ENCODE data around the gene SLC9A4.

The SLC9A4 gene

GRCh38 chr2:102473020-102473419 lies at the start of gene SLC9A4:
TSS of gene SLC9A4 (plus strand) at chr2:102473226. CDS start at chr2:102473760, 534 bp downstream.
- Histone ChIP-seq H3K4me3 (ENCODE audit: low read depth in 1 of 2, low read length in 2 of 2) (no peak within 1 kb of the TSS), H3K4me1 (ENCODE audit: control insufficient read depth in 1 of 2, insufficient read depth in 2 of 2, low read length in 2 of 2) (no peaks in the 10 kb centered on the region), H3K27me3 (ENCODE audit: low read depth, low read length) (no peaks in the 10 kb centered on the region), H3K36me3 (ENCODE audit: control insufficient read depth in 1 of 2, insufficient read depth in 2 of 2, low read length in 2 of 2) (no peaks in the 10 kb centered on the region), H3K27ac (ENCODE audit: low read length) (no peak within 1 kb of the TSS), H3K9me3 (ENCODE audit: control insufficient read depth in 1 of 2, low read length in 2 of 2) (peaks cover 4 to 11% of the 10 kb centered on the region in 2 donors)

GRCh38 chr2:102423368-102423767 lies 49.7 kb upstream of the SLC9A4 start:
- H3K27ac ChIP-seq (ENCODE audit: low read length) = no peak overlapping the region
- H3K4me3 ChIP-seq (ENCODE audit: low read depth in 1 of 2, low read length in 2 of 2) = no peak overlapping the region
- H3K27me3 ChIP-seq (ENCODE audit: low read depth, low read length) = no peaks in the 10 kb centered on the region
- H3K4me1 ChIP-seq (ENCODE audit: control insufficient read depth in 1 of 2, insufficient read depth in 2 of 2, low read length in 2 of 2) = no peaks in the 10 kb centered on the region
- H3K9me3 ChIP-seq (ENCODE audit: control insufficient read depth in 1 of 2, low read length in 2 of 2) = no peaks in the 10 kb centered on the region
- H3K36me3 ChIP-seq (ENCODE audit: control insufficient read depth in 1 of 2, insufficient read depth in 2 of 2, low read length in 2 of 2) = no peaks in the 10 kb centered on the region

GRCh38 chr2:102424754-102425153 lies 48.3 kb upstream of the SLC9A4 start:
- no peak overlapping the region for H3K4me3 ChIP-seq (ENCODE audit: low read depth in 1 of 2, low read length in 2 of 2)
- H3K36me3 ChIP-seq (ENCODE audit: control insufficient read depth in 1 of 2, insufficient read depth in 2 of 2, low read length in 2 of 2) = no peaks in the 10 kb centered on the region
- H3K27ac ChIP-seq (ENCODE audit: low read length) = no peak overlapping the region
- H3K27me3 ChIP-seq (ENCODE audit: low read depth, low read length) = no peaks in the 10 kb centered on the region
- no peaks in the 10 kb centered on the region for H3K4me1 ChIP-seq (ENCODE audit: control insufficient read depth in 1 of 2, insufficient read depth in 2 of 2, low read length in 2 of 2)
- no peaks in the 10 kb centered on the region for H3K9me3 ChIP-seq (ENCODE audit: control insufficient read depth in 1 of 2, low read length in 2 of 2)

- H3K4me3 ChIP-seq (ENCODE audit: low read depth in 1 of 2, low read length in 2 of 2) = no peak overlapping the region
- no peaks in the 10 kb centered on the region for H3K36me3 ChIP-seq (ENCODE audit: control insufficient read depth in 1 of 2, insufficient read depth in 2 of 2, low read length in 2 of 2)
Measured at GRCh38 chr2:102425441-102426132, 47.4 kb upstream of the SLC9A4 start.

GRCh38 chr2:102427249-102427648 lies 45.8 kb upstream of the SLC9A4 start:
- no peaks in the 10 kb centered on the region for H3K4me1 ChIP-seq (ENCODE audit: control insufficient read depth in 1 of 2, insufficient read depth in 2 of 2, low read length in 2 of 2)

More at GRCh38 chr2:102425441-102426132, 47.4 kb upstream of the SLC9A4 start:
- H3K27me3 ChIP-seq (ENCODE audit: low read depth, low read length) = no peaks in the 10 kb centered on the region
- H3K4me1 ChIP-seq (ENCODE audit: control insufficient read depth in 1 of 2, insufficient read depth in 2 of 2, low read length in 2 of 2) = no peaks in the 10 kb centered on the region
- H3K9me3 ChIP-seq (ENCODE audit: control insufficient read depth in 1 of 2, low read length in 2 of 2) = no peaks in the 10 kb centered on the region
- no peak overlapping the region for H3K27ac ChIP-seq (ENCODE audit: low read length)

GRCh38 chr2:102428573-102428972 lies 44.5 kb upstream of the SLC9A4 start:
- Histone ChIP-seq H3K9me3 (ENCODE audit: control insufficient read depth in 1 of 2, low read length in 2 of 2) (no peaks in the 10 kb centered on the region), H3K4me3 (ENCODE audit: low read depth in 1 of 2, low read length in 2 of 2) (no peak overlapping the region), H3K4me1 (ENCODE audit: control insufficient read depth in 1 of 2, insufficient read depth in 2 of 2, low read length in 2 of 2) (no peaks in the 10 kb centered on the region), H3K36me3 (ENCODE audit: control insufficient read depth in 1 of 2, insufficient read depth in 2 of 2, low read length in 2 of 2) (no peaks in the 10 kb centered on the region), H3K27ac (ENCODE audit: low read length) (no peak overlapping the region), H3K27me3 (ENCODE audit: low read depth, low read length) (no peaks in the 10 kb centered on the region)

More at GRCh38 chr2:102427249-102427648, 45.8 kb upstream of the SLC9A4 start:
- H3K4me3 ChIP-seq (ENCODE audit: low read depth in 1 of 2, low read length in 2 of 2) = no peak overlapping the region
- no peak overlapping the region for H3K27ac ChIP-seq (ENCODE audit: low read length)
- H3K36me3 ChIP-seq (ENCODE audit: control insufficient read depth in 1 of 2, insufficient read depth in 2 of 2, low read length in 2 of 2) = no peaks in the 10 kb centered on the region
- H3K9me3 ChIP-seq (ENCODE audit: control insufficient read depth in 1 of 2, low read length in 2 of 2) = no peaks in the 10 kb centered on the region
- no peaks in the 10 kb centered on the region for H3K27me3 ChIP-seq (ENCODE audit: low read depth, low read length)

GRCh38 chr2:102432386-102432785 lies 40.6 kb upstream of the SLC9A4 start:
- no peaks in the 10 kb centered on the region for H3K36me3 ChIP-seq (ENCODE audit: control insufficient read depth in 1 of 2, insufficient read depth in 2 of 2, low read length in 2 of 2)
- H3K9me3 ChIP-seq (ENCODE audit: control insufficient read depth in 1 of 2, low read length in 2 of 2) = no peaks in the 10 kb centered on the region

GRCh38 chr2:102433973-102434654 lies 38.9 kb upstream of the SLC9A4 start:
- H3K27me3 ChIP-seq (ENCODE audit: low read depth, low read length) = no peaks in the 10 kb centered on the region
- no peak overlapping the region for H3K4me3 ChIP-seq (ENCODE audit: low read depth in 1 of 2, low read length in 2 of 2)
- no peaks in the 10 kb centered on the region for H3K36me3 ChIP-seq (ENCODE audit: control insufficient read depth in 1 of 2, insufficient read depth in 2 of 2, low read length in 2 of 2)
- H3K27ac ChIP-seq (ENCODE audit: low read length) = no peak overlapping the region
- no peaks in the 10 kb centered on the region for H3K9me3 ChIP-seq (ENCODE audit: control insufficient read depth in 1 of 2, low read length in 2 of 2)
- no peaks in the 10 kb centered on the region for H3K4me1 ChIP-seq (ENCODE audit: control insufficient read depth in 1 of 2, insufficient read depth in 2 of 2, low read length in 2 of 2)

More at GRCh38 chr2:102432386-102432785, 40.6 kb upstream of the SLC9A4 start:
- Histone ChIP-seq H3K4me3 (ENCODE audit: low read depth in 1 of 2, low read length in 2 of 2) (no peak overlapping the region), H3K27ac (ENCODE audit: low read length) (no peak overlapping the region), H3K27me3 (ENCODE audit: low read depth, low read length) (no peaks in the 10 kb centered on the region), H3K4me1 (ENCODE audit: control insufficient read depth in 1 of 2, insufficient read depth in 2 of 2, low read length in 2 of 2) (no peaks in the 10 kb centered on the region)

- H3K36me3 ChIP-seq (ENCODE audit: control insufficient read depth in 1 of 2, insufficient read depth in 2 of 2, low read length in 2 of 2) = no peaks in the 10 kb centered on the region
Measured at GRCh38 chr2:102434655-102435381, 38.2 kb upstream of the SLC9A4 start.

GRCh38 chr2:102435741-102436140 lies 37.3 kb upstream of the SLC9A4 start:
- no peak overlapping the region for H3K27ac ChIP-seq (ENCODE audit: low read length)
- no peaks in the 10 kb centered on the region for H3K9me3 ChIP-seq (ENCODE audit: control insufficient read depth in 1 of 2, low read length in 2 of 2)
- H3K27me3 ChIP-seq (ENCODE audit: low read depth, low read length) = no peaks in the 10 kb centered on the region
- no peak overlapping the region for H3K4me3 ChIP-seq (ENCODE audit: low read depth in 1 of 2, low read length in 2 of 2)
- no peaks in the 10 kb centered on the region for H3K36me3 ChIP-seq (ENCODE audit: control insufficient read depth in 1 of 2, insufficient read depth in 2 of 2, low read length in 2 of 2)
- no peaks in the 10 kb centered on the region for H3K4me1 ChIP-seq (ENCODE audit: control insufficient read depth in 1 of 2, insufficient read depth in 2 of 2, low read length in 2 of 2)

More at GRCh38 chr2:102434655-102435381, 38.2 kb upstream of the SLC9A4 start:
- H3K27ac ChIP-seq (ENCODE audit: low read length) = no peak overlapping the region
- H3K27me3 ChIP-seq (ENCODE audit: low read depth, low read length) = no peaks in the 10 kb centered on the region
- H3K4me1 ChIP-seq (ENCODE audit: control insufficient read depth in 1 of 2, insufficient read depth in 2 of 2, low read length in 2 of 2) = no peaks in the 10 kb centered on the region
- no peak overlapping the region for H3K4me3 ChIP-seq (ENCODE audit: low read depth in 1 of 2, low read length in 2 of 2)
- H3K9me3 ChIP-seq (ENCODE audit: control insufficient read depth in 1 of 2, low read length in 2 of 2) = no peaks in the 10 kb centered on the region

GRCh38 chr2:102436323-102436722 lies 36.7 kb upstream of the SLC9A4 start:
- H3K27me3 ChIP-seq (ENCODE audit: low read depth, low read length) = no peaks in the 10 kb centered on the region

More at GRCh38 chr2:102436323-102436722, 36.7 kb upstream of the SLC9A4 start:
- Histone ChIP-seq H3K27ac (ENCODE audit: low read length) (no peak overlapping the region), H3K36me3 (ENCODE audit: control insufficient read depth in 1 of 2, insufficient read depth in 2 of 2, low read length in 2 of 2) (no peaks in the 10 kb centered on the region), H3K4me1 (ENCODE audit: control insufficient read depth in 1 of 2, insufficient read depth in 2 of 2, low read length in 2 of 2) (no peaks in the 10 kb centered on the region), H3K9me3 (ENCODE audit: control insufficient read depth in 1 of 2, low read length in 2 of 2) (no peaks in the 10 kb centered on the region), H3K4me3 (ENCODE audit: low read depth in 1 of 2, low read length in 2 of 2) (no peak overlapping the region)
